Measurements from ENCODE around the gene ZNF281.

GRCh38 chr1:200367841-200368534 is 41.8 kb downstream of the ZNF281 start:
- TF ChIP-seq CTCF (IDR thresholded peaks at IDR 0.05) = no peak
- TF ChIP-seq ZFX (IDR thresholded peaks at IDR 0.05; ENCODE audit: borderline replicate concordance) = no peak
